H54 (cell line): Measurements from ENCODE around the gene AMOTL2.

ENCODE experiments used
- DNase-seq: peaks from one replicate; pipeline ENCODE4 v3.0.0; 2011; ENCODE audit warnings: low spot score, mixed read lengths; ENCODE audit not compliant: insufficient read length
- FAIRE-seq: peaks from 3 replicates; lab custom pipeline; 2011; peaks lifted over from hg19 to GRCh38; lab: Jason Lieb, UNC
- POLR2A ChIP-seq: IDR thresholded peaks from 2 replicates; pipeline ENCODE4 v1.6.1; 2011; ENCODE audit warnings: low read depth, mild to moderate bottlenecking, low read length

AMOTL2 gene

GRCh38 chr3:134357914-134358811 is 16.1 kb downstream of the AMOTL2 start:
- DNase-seq, result peak; percentile 80
- peak; percentile 74 for FAIRE-seq

GRCh38 chr3:134357261-134357913 is 16.9 kb downstream of the AMOTL2 start:
- TF ChIP-seq POLR2A, result no peak
- FAIRE-seq (no peak), DNase-seq (no peak)

More at GRCh38 chr3:134357914-134358811, 16.1 kb downstream of the AMOTL2 start:
- TF ChIP-seq POLR2A, result no peak

GRCh38 chr3:134356411-134357040 is 17.7 kb downstream of the AMOTL2 start:
- FAIRE-seq (no peak), DNase-seq (no peak)
- no peak for TF ChIP-seq POLR2A

GRCh38 chr3:134355416-134355815 is 18.8 kb downstream of the AMOTL2 start:
- TF ChIP-seq POLR2A, result no peak
- no peak for FAIRE-seq
- no peak for DNase-seq

- FAIRE-seq (no peak), DNase-seq (no peak)
- TF ChIP-seq POLR2A, result no peak
Observed at GRCh38 chr3:134354612-134355251, 19.5 kb downstream of the AMOTL2 start.

GRCh38 chr3:134353831-134354611 is 20.2 kb downstream of the AMOTL2 start:
- FAIRE-seq, result no peak
- no peak for TF ChIP-seq POLR2A
- DNase-seq, result no peak

- DNase-seq, result no peak
- no peak for TF ChIP-seq POLR2A
- FAIRE-seq, result no peak
Observed at GRCh38 chr3:134353171-134353825, 20.9 kb downstream of the AMOTL2 start.

- DNase-seq (no peak), FAIRE-seq (no peak)
- TF ChIP-seq POLR2A, result no peak
Observed at GRCh38 chr3:134352031-134352671, 22.1 kb downstream of the AMOTL2 start.

GRCh38 chr3:134351427-134351826 is 22.8 kb downstream of the AMOTL2 start:
- no peak for DNase-seq
- no peak for FAIRE-seq
- no peak for TF ChIP-seq POLR2A

- TF ChIP-seq POLR2A, result no peak
- FAIRE-seq (no peak), DNase-seq (no peak)
Observed at GRCh38 chr3:134350861-134351311, 23.4 kb downstream of the AMOTL2 start.

GRCh38 chr3:134350266-134350665 is 24.0 kb downstream of the AMOTL2 start:
- DNase-seq (no peak), FAIRE-seq (no peak)
- no peak for TF ChIP-seq POLR2A

- TF ChIP-seq POLR2A, result no peak
- FAIRE-seq (no peak), DNase-seq (no peak)
Observed at GRCh38 chr3:134348524-134348923, 25.7 kb downstream of the AMOTL2 start.
